NCI-H146 treated with DMSO at 0.1 percent for 48 hours (cell line): ENCODE results near the gene UEVLD.

Experiments used
- DNase-seq: peaks from one replicate; lab custom pipeline; 2025; ENCODE audit not compliant: unreplicated experiment; lab: John Stamatoyannopoulos, UW

Gene UEVLD

GRCh38 chr11:18590571-18590970 is 2.0 kb upstream of the UEVLD start:
- DNase-seq = no peak

GRCh38 chr11:18581825-18582224 is 6.7 kb downstream of the UEVLD start:
- DNase-seq = no peak

- DNase-seq = no peak
Measured at GRCh38 chr11:18580113-18580766, 8.3 kb downstream of the UEVLD start.

DNA sequence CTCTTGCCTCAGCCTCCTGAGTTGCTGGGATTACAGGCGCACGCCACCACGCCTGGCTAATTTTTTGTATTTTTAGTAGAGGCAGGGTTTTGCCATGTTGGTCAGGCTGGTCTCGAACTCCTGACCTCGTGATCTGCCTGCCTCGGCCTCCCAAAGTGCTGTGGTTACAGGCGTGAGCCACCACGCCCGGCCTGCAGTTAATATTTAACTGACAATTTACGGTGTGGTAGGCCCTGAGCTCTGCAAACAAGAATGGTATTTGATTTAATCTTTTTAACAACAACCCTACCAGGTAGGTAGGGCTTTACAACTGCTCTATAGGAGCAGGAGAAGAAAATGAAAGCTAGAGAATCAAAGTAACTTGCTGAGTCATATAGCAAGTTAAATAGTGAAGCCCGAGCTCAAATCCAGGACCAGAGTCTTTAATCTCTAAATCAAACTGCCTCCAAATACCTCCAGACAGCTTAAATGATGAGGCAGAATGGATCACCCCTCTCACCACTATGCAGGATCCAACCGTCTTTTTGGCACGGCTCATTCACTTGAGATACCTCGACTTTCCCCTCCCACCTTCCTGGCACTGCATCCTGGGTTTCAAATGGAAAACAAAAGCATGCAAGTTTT is 9.4 kb downstream of the UEVLD start:
- no peak for DNase-seq

DNA sequence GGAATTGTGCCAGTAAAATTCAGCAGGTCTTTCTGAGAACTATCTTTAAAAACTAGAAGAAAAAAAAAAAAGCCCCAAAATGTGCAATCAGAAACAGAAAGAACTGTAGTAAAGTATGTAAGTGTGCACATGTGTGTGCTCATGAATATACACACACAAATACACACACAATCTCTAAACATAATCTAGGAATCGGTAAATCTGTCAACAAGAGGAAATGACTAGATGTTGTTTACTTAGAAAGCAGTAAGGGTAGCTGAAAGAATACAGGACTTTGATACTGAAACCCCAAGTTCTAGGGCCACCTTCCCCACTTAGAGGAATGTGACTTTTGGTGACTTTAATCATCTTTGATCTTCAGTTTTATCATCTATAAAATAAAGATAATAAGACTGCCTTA is 13.2 kb downstream of the UEVLD start:
- no peak for DNase-seq

DNA sequence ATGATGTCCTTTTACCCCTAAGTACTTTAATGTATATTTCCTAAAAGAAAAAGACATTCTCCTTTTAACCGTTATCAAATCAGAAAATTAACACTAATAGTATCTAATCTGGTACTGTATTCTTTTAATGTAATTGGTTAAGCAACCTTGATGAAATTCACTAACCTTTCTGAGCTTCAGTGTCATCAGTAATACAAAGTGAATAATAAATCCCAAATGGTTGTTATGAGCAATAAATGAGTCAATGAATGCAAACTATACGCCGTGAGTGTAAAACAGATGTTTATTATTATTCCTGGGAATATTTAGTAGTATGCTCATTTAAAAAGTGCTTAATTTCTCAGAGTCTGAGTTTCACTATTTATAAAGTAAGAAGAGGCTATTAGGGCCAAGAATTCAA is 21.5 kb downstream of the UEVLD start:
- no peak for DNase-seq

DNA sequence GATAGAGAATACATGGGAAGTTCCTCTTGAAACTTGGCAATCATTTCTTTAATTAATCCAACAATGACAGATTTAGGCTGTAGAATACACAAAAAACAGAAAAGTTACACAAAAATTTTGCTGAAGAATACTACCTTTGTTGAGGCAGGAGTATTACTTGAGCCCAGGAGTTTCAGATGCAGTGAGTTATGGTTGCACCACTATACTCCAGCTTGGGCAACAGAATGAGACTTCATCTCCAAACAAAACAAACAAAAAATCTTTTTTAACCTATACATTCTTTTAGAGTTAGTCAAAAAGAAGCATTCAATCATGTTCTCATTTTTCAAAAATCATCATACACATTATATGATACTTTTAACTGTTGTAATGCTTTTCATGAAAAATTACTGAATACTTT is 22.1 kb downstream of the UEVLD start:
- no peak for DNase-seq

GRCh38 chr11:18564149-18564548 is 24.4 kb downstream of the UEVLD start:
- no peak for DNase-seq

- no peak for DNase-seq
Measured at GRCh38 chr11:18563090-18563730, 25.3 kb downstream of the UEVLD start.

GRCh38 chr11:18548001-18548400 is 40.5 kb downstream of the UEVLD start:
- no peak for DNase-seq

GRCh38 chr11:18540207-18541009 is 48.1 kb downstream of the UEVLD start:
- DNase-seq = peak; percentile 41

DNA sequence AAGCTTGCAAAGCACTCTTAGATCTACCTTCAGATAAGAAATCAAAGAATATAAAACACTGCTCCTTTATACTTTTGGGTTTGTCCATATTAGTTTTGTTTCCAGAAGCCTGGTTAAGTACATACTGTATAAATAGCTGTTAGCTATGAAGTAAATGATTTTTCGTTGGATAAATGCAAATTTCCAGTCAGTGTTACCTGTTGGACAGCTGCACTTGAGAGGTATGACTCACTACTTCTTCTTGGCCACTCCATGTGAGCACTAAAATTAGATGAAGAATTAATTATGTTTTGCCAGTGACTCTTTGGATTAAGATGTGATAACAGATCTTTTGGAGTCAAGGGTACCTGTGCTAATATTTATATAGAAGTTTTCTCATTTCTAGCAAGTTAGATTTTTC is 52.3 kb downstream of the UEVLD start:
- no peak for DNase-seq

DNA sequence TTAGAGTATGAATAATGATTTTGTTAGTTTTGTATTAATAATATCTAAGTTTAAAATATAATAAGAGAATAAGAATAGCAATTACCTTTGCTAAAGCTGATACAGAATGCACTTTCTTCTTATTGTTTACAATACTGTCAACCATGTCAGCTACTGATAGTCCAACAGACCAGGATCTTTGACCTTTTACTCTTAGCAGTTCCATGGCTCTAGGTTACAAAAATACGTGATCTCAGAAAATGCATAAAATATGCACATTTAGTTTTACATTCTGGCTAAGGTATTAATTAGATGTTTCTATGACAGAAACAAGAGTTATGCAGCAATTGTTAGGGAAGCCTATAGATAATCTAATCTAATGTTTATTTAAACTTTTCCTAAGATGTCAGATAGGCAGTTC is 54.3 kb downstream of the UEVLD start:
- DNase-seq = no peak

DNA sequence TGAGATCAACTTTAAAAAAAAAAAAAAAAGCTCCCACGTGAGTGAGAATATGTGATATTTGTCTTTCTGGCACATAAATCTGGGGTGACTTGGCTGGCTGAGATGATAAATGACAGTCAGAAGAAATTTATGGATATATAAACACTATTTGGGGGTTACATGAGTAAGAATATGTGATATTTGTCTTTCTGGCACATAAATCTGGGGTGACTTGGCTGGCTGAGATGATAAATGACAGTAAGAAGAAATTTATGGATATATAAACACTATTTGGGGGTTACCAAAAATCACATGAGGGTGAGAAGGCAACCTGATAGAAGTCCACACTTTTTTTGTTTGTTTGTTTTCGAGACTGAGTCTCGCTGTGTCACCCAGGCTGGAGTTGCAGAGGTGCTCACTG is 55.2 kb downstream of the UEVLD start:
- DNase-seq = no peak

GRCh38 chr11:18527512-18527911 is 61.0 kb downstream of the UEVLD start:
- no peak for DNase-seq

GRCh38 chr11:18526521-18527296 is 61.8 kb downstream of the UEVLD start, which contains the start of gene TSG101:
TSS of gene TSG101 (minus strand) at chr11:18526942. CDS start at chr11:18526816, 126 bp downstream.
- DNase-seq = peak; percentile 82

DNA sequence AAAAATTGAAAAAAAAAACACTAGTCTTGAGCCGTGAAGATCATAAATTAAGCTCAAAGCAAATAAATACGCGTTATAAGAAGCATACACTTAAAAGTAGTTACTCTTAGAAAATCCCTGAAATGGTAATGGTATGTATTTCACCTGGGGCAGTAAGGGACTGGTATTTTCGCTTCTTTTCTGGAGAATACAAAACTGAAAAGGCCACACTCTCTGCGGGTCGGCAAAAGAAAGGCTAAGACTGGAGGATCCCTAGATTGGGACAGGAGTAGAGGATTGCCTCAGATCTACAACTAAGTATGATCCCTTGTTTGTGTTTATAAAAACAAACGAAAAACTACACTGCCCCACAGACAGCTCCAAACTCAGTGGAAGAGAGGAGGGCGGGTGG is 62.4 kb downstream of the UEVLD start:
- no peak for DNase-seq

GRCh38 chr11:18524248-18524647 is 64.3 kb downstream of the UEVLD start:
- DNase-seq = no peak

- DNase-seq = no peak
Measured at GRCh38 chr11:18523084-18523483, 65.5 kb downstream of the UEVLD start.

DNA sequence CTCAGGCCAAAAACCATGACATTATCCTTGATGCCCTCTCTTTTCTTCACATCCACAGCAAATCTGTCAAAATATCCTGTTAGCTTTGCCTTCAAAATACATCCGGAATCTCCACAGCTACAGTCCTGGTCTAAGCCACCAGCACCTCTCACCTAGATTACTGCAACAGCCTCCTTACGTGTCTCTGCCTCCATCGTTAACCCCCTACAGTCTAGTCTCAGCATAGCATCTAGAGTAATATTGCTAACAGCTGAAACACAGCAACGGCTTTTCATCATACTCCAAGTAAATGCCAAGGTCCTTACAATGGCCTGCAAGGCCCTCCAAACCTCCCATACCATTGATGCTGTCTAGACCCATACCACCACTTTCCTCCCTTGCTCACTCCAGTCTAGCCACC is 66.1 kb downstream of the UEVLD start:
- DNase-seq = no peak

DNA sequence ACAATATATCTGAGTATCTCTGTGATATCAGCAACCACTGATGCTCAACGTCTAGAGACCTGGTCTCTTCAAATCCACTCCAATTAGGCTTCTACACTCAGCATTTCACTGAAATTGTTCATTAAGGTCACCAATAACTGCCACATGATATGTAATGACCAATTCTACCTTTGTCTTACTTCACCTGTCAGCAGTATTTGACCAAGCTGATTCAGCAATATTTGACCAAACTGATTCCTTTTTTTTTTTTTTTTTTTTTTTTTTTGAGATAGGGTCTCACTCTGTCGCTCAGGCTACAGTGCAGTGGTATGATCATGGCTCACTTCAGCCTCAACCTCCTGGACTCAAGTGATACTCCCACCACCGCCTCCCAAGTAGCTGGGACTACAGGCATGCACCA is 67.4 kb downstream of the UEVLD start:
- no peak for DNase-seq
